Measurements from ENCODE around the gene IL22RA1. TPM values are rescaled to one million over a fixed set of nuclear protein-coding genes. Genes with fewer than 3 reads are reported as not detected.

IL22RA1 gene
- total RNA-seq, 4 donors from 2014 or later = 0.23 TPM; not detected in 3

DNA sequence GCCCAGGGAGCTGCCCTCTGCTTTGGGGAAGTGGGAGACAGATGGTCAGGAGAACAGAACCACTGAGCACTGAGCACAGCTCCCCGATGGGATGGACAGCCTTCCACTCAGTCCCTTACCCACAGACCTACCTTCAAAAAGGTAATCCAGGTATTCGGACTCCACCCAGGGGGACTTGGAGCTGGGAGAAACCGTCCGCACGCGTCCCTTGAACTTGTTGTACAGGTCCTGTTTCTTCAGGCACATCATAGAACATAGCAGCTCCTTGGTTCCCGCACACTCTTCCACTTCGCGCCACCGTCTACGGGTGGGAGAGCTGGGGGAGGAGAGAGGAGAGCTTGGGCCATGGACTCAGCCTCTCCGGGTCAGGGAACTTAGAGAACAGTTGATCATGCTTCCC lies 26.3 kb upstream of the IL22RA1 start:
- Histone ChIP-seq H3K27me3 (peaks cover 0 to 9% (median 0%) of the 10 kb centered on the region in 4 donors), H3K4me1 (no peaks in the 10 kb centered on the region), H3K9me3 (peaks cover 0 to 3% (median 0%) of the 10 kb centered on the region in 4 donors), H3K36me3 (no peaks in the 10 kb centered on the region), H3K4me3 (no peak overlapping the region), H3K27ac (replicated peaks in 1 of 4) (no peak overlapping the region)
- intact Hi-C loops (cut with DNase I) = no loop called here
- 92% methylated on average over 12 of the region's 12 CpGs for WGBS
- no peak for DNase-seq (ENCODE audit: extremely low spot score)
- TF ChIP-seq EP300 (IDR thresholded peaks at IDR 0.05) (no peak), POLR2AphosphoS5 (IDR thresholded peaks at IDR 0.05) (no peak), POLR2A (IDR thresholded peaks at IDR 0.05; ENCODE audit: low read depth) (no peak)
- TF ChIP-seq, protein P1, sequence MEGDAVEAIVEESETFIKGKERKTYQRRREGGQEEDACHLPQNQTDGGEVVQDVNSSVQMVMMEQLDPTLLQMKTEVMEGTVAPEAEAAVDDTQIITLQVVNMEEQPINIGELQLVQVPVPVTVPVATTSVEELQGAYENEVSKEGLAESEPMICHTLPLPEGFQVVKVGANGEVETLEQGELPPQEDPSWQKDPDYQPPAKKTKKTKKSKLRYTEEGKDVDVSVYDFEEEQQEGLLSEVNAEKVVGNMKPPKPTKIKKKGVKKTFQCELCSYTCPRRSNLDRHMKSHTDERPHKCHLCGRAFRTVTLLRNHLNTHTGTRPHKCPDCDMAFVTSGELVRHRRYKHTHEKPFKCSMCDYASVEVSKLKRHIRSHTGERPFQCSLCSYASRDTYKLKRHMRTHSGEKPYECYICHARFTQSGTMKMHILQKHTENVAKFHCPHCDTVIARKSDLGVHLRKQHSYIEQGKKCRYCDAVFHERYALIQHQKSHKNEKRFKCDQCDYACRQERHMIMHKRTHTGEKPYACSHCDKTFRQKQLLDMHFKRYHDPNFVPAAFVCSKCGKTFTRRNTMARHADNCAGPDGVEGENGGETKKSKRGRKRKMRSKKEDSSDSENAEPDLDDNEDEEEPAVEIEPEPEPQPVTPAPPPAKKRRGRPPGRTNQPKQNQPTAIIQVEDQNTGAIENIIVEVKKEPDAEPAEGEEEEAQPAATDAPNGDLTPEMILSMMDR (IDR thresholded peaks at IDR 0.05) = no peak

- DNase-seq (ENCODE audit: extremely low spot score) = no peak
- WGBS = 83% methylated on average over 7 of the region's 7 CpGs
- no peak overlapping the region for H3K27ac ChIP-seq (replicated peaks in 1 of 4)
Observed at GRCh38 chr1:24168245-24168644, 25.3 kb upstream of the IL22RA1 start.

DNA sequence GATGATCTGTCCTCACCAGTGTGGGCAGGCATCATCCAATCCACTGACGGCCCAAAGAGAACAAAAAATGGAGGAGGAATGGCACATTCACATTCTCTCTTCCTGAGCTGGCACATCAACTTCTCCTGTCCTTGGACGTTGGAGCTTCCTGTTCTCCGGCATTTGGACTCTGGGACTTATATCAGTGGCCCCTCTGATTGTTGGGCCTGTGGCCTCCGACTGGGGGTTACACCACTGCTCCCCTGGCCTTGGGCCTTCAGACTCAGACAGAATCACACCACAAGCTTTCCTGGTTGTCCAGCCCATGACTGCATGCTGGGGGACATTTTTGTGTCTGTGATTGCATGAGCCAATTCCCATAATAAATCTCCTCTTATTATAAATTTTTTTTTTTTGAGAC lies 24.1 kb upstream of the IL22RA1 start:
- Histone ChIP-seq H3K4me1 (no peaks in the 10 kb centered on the region), H3K36me3 (no peaks in the 10 kb centered on the region), H3K27me3 (peaks cover 0 to 9% (median 0%) of the 10 kb centered on the region in 4 donors), H3K4me3 (no peak overlapping the region), H3K27ac (replicated peaks in 1 of 4) (no peak overlapping the region), H3K9me3 (no peaks in the 10 kb centered on the region)
- intact Hi-C loops (cut with DNase I) = no loop called here
- DNase-seq (ENCODE audit: extremely low spot score) = no peak
- WGBS = 70% methylated on average over 4 of the region's 4 CpGs
- TF ChIP-seq POLR2AphosphoS5 (IDR thresholded peaks at IDR 0.05) = no peak
- no peak for TF ChIP-seq EP300 (IDR thresholded peaks at IDR 0.05)
- TF ChIP-seq, protein P1 (IDR thresholded peaks at IDR 0.05) = no peak
- no peak for TF ChIP-seq POLR2A (IDR thresholded peaks at IDR 0.05; ENCODE audit: low read depth)

More at GRCh38 chr1:24168245-24168644, 25.3 kb upstream of the IL22RA1 start:
- TF ChIP-seq EP300 (IDR thresholded peaks at IDR 0.05) (no peak), POLR2A (IDR thresholded peaks at IDR 0.05; ENCODE audit: low read depth) (no peak), POLR2AphosphoS5 (IDR thresholded peaks at IDR 0.05) (no peak)
- TF ChIP-seq, protein P1 (IDR thresholded peaks at IDR 0.05) = no peak
- Histone ChIP-seq H3K4me1 (no peaks in the 10 kb centered on the region), H3K4me3 (no peak overlapping the region), H3K27me3 (peaks cover 0 to 9% (median 0%) of the 10 kb centered on the region in 4 donors), H3K9me3 (peaks cover 0 to 3% (median 0%) of the 10 kb centered on the region in 4 donors), H3K36me3 (no peaks in the 10 kb centered on the region)
- intact Hi-C loops (cut with DNase I) = no loop called here

GRCh38 chr1:24165500-24165899 lies 22.6 kb upstream of the IL22RA1 start:
- Histone ChIP-seq H3K4me3 (no peak overlapping the region), H3K27me3 (peaks cover 0 to 9% (median 0%) of the 10 kb centered on the region in 4 donors), H3K9me3 (no peaks in the 10 kb centered on the region), H3K4me1 (no peaks in the 10 kb centered on the region), H3K36me3 (no peaks in the 10 kb centered on the region), H3K27ac (replicated peaks in 1 of 4) (no peak overlapping the region)
- DNase-seq (ENCODE audit: extremely low spot score) = no peak
- TF ChIP-seq POLR2A (IDR thresholded peaks at IDR 0.05; ENCODE audit: low read depth) (no peak), POLR2AphosphoS5 (IDR thresholded peaks at IDR 0.05) (no peak), EP300 (IDR thresholded peaks at IDR 0.05) (no peak)
- TF ChIP-seq, protein P1 (IDR thresholded peaks at IDR 0.05) = no peak
- WGBS = 95% methylated on average over 2 of the region's 2 CpGs
- intact Hi-C loops (cut with DNase I) = no loop called here

- no peaks in the 10 kb centered on the region for H3K36me3 ChIP-seq
- H3K4me3 ChIP-seq = no peak overlapping the region
- 95% methylated on average over 3 of the region's 3 CpGs for WGBS
- no peak overlapping the region for H3K27ac ChIP-seq (replicated peaks in 1 of 4)
- intact Hi-C loops (cut with DNase I) = no loop called here
- H3K4me1 ChIP-seq = no peaks in the 10 kb centered on the region
- TF ChIP-seq POLR2A (IDR thresholded peaks at IDR 0.05; ENCODE audit: low read depth) = no peak
- TF ChIP-seq, protein P1 (IDR thresholded peaks at IDR 0.05) = no peak
- no peak for DNase-seq (ENCODE audit: extremely low spot score)
- H3K9me3 ChIP-seq = no peaks in the 10 kb centered on the region
- no peaks in the 10 kb centered on the region for H3K27me3 ChIP-seq
Observed at GRCh38 chr1:24164004-24164403, 21.1 kb upstream of the IL22RA1 start.

All from esophagus muscularis mucosa (tissue), 4 donors.